ENCODE measurements around the gene MAZ. TPM values are rescaled to one million over a fixed set of nuclear protein-coding genes. Genes with fewer than 3 reads are reported as not detected.
"Not testable (repeated sequence)": the region's sequence is repeated elsewhere in the genome, so short reads cannot be mapped to it uniquely, and the experiment has no call there.

MAZ gene
- total and polyA plus RNA-seq, 2 of the 8 experiments (the other 6 are each of a cell fraction or from before 2014, with no cell fraction given), result 219 to 380 TPM

- no peak for TF ChIP-seq E2F6 (IDR thresholded peaks at IDR 0.05)
- no peak for TF ChIP-seq TAF7 (optimal IDR thresholded peaks at IDR 0.05; ENCODE audit: borderline replicate concordance, low read depth, low read length)
These were observed 25.2 kb downstream of the MAZ start (continued) for GRCh38 chr16:29831490-29831889.

- H4K91ac ChIP-seq (replicated peaks; ENCODE audit: insufficient read length, low read length); H2BK120ac ChIP-seq (replicated peaks; ENCODE audit: low read depth, low read length); H4K8ac ChIP-seq (ENCODE audit: extremely low read depth, insufficient read depth, low read length); H3K36me3 ChIP-seq (ENCODE audit: control insufficient read depth in 2 of 4, insufficient read depth in 4 of 4, low read length in 3 of 4); H3K23me2 ChIP-seq (ENCODE audit: low read depth, low read length); H2BK12ac ChIP-seq (ENCODE audit: low read depth, low read length); H3K27ac ChIP-seq (ENCODE audit: low read depth, low read length); H3K4me1 ChIP-seq (replicated peaks in 1 of 4; ENCODE audit: control insufficient read depth in 3 of 4, insufficient read depth in 4 of 4, low read length in 3 of 4); H3K18ac ChIP-seq (ENCODE audit: extremely low read depth, low read length); H3K79me2 ChIP-seq (ENCODE audit: control insufficient read depth in 1 of 2, insufficient read depth in 2 of 2, low read length in 2 of 2); H3K56ac ChIP-seq (replicated peaks; ENCODE audit: insufficient read length, low read depth, low read length); H2AK5ac ChIP-seq (ENCODE audit: low read depth, low read length); H3K79me1 ChIP-seq (ENCODE audit: low read depth, low read length); H2BK15ac ChIP-seq (ENCODE audit: low read length); H3K4me3 ChIP-seq (ENCODE audit: extremely low read depth in 1 of 4, insufficient read depth in 2 of 4, low read depth in 3 of 4, low read length in 4 of 4); H3K9me3 ChIP-seq (ENCODE audit: insufficient read depth in 2 of 2, low read depth in 1 of 2, low read length in 1 of 2); H3K4ac ChIP-seq (replicated peaks; ENCODE audit: insufficient read length, low read depth, low read length); H3K23ac ChIP-seq (ENCODE audit: insufficient read length); H3K14ac ChIP-seq (ENCODE audit: insufficient read length); DNase-seq (ENCODE audit: low read depth in 1 of 2, low spot score in 2 of 2); H2BK5ac ChIP-seq (ENCODE audit: low read depth, low read length); H4K20me1 ChIP-seq (replicated peaks in 1 of 2; ENCODE audit: control insufficient read depth in 1 of 2, insufficient read depth in 2 of 2, low read length in 2 of 2); FAIRE-seq; H3K4me2 ChIP-seq (ENCODE audit: insufficient read depth in 1 of 2, low read depth in 2 of 2, low read length in 2 of 2); H2BK20ac ChIP-seq (ENCODE audit: low read length); H4K5ac ChIP-seq (ENCODE audit: insufficient read length, low read depth, low read length); H3K9ac ChIP-seq (replicated peaks in 1 of 4; ENCODE audit: extremely low read depth in 1 of 4, low read depth in 3 of 4, low read length in 3 of 4); H2AFZ ChIP-seq (ENCODE audit: low read length); H3K27me3 ChIP-seq (replicated peaks in 1 of 4; ENCODE audit: control insufficient read depth in 3 of 4, extremely low read depth in 1 of 4, insufficient read depth in 3 of 4, low read length in 3 of 4): not testable (repeated sequence)
- POLR2A ChIA-PET (ENCODE audit: partially characterized antibody), result interaction anchor here (0.6 to 3.0 kb wide), 4 partner anchors 11 to 116 kb away, joined by 3 to 11 read pairs (median 6); partner anchors contain the start of gene PAGR1
- 88% methylated on average over 1 of the region's 4 CpGs; no CpG with 5 or more reads in 1 of the 2 experiments for WGBS, 2 experiments (ENCODE audit: extremely low coverage in 1 of 2, insufficient coverage in 1 of 2, insufficient read length in 1 of 2, insufficient replicate concordance in 2 of 2, low coverage in 1 of 2, low lambda C conversion rate in 2 of 2, missing lambda C conversion rate in 1 of 2)
- CTCF ChIA-PET (ENCODE audit: partially characterized antibody), result interaction anchor here (1.4 to 1.8 kb wide), 3 partner anchors 14 to 29 kb away, joined by 3 to 14 read pairs (median 5); no protein-coding TSS in a partner anchor
These were observed 26.9 kb downstream of the MAZ start for GRCh38 chr16:29833219-29833618.

All from H1 (cell line).